K562 (cell line): ENCODE results near the gene LMTK2. TPM values are rescaled to one million over a fixed set of nuclear protein-coding genes. Genes with fewer than 3 reads are reported as not detected.

Experiments
- ATAC-seq: fragments of 200-7000 bp; cut with Tn5 transposase; 3 replicates; pipeline ENCODE4 v1.9.1; 2020; ENCODE audit warnings: moderate library complexity
- BruUV-seq: library from RNA; stranded (reverse); fragments of 400-500 nt; replicated peaks from 2 replicates; lab custom pipeline; 2021; lab: Mats Ljungman, UMichigan
- CTCF ChIA-PET: fragments of 300-600 bp; formaldehyde crosslinking; extraction: SDS; loops from one replicate; lab custom pipeline; 2021; ENCODE audit warnings: low intra/inter-chr PET ratio; lab: Yijun Ruan, JAX
- POLR2A ChIA-PET: fragments of 300-600, 350-650 bp; sonication (Branson Sonifier 250); formaldehyde crosslinking; extraction: SDS; loops from one replicate; lab custom pipeline; 2021; ENCODE audit warnings: antibody characterized with exemption, inconsistent platforms; lab: Yijun Ruan, JAX
- DNase-seq, 4 experiments: peaks; one replicate each; pipeline versions ENCODE4 v3.0.0 to v3.0.0-alpha.2; 2011 to 2018; ENCODE audit warnings: low spot score in 3 of 4, mixed read lengths in 3 of 4; ENCODE audit errors: extremely low read depth in 1 of 4
- FAIRE-seq: peaks from 2 replicates; lab custom pipeline; 2011; peaks lifted over from hg19 to GRCh38; lab: Jason Lieb, UNC
- H2AFZ ChIP-seq: 2 replicates; pipeline ENCODE4 v1.6.0; 2011; ENCODE audit warnings: low read depth, low read length, control low read depth, inconsistent platforms
- H3K27ac ChIP-seq: fragments of 200-600 bp; 3 replicates; pipeline ENCODE4 v1.8.0; 2011; ENCODE audit warnings: low read depth, mild to moderate bottlenecking, control low read depth, inconsistent platforms, low read length, moderate library complexity, mixed read lengths; ENCODE audit errors: extremely low read depth
- H3K27me3 ChIP-seq, 2 experiments: fragments of 300-600 bp in 1 of 2; 2 replicates in 1 of 2; 3 replicates in 1 of 2; pipeline versions ENCODE4 v1.6.0 to v1.8.0; 2011; ENCODE audit warnings: inconsistent platforms in 2 of 2, low read length in 2 of 2, mild to moderate bottlenecking in 1 of 2, mixed read lengths in 1 of 2, moderate library complexity in 1 of 2; ENCODE audit not compliant: control insufficient read depth in 2 of 2, insufficient read depth in 2 of 2
- H3K36me3 ChIP-seq: fragments of 300-600 bp; 3 replicates; pipeline ENCODE4 v1.8.0; 2011; ENCODE audit warnings: mild to moderate bottlenecking, low read length, inconsistent platforms; ENCODE audit not compliant: control insufficient read depth, insufficient read depth
- H3K4me1 ChIP-seq, 2 experiments: fragments of 200-600 bp in 1 of 2; replicated peaks in 1 of 2; 2 replicates in 1 of 2; 3 replicates in 1 of 2; pipeline versions ENCODE4 v1.5.1 to v1.8.0; 2011; ENCODE audit warnings: inconsistent platforms in 2 of 2, low read length in 2 of 2, mild to moderate bottlenecking in 1 of 2, mixed read lengths in 1 of 2, moderate library complexity in 1 of 2; ENCODE audit not compliant: control insufficient read depth in 2 of 2, insufficient read depth in 2 of 2
- H3K4me2 ChIP-seq: 2 replicates; pipeline ENCODE4 v1.6.1; 2011; ENCODE audit warnings: low read length, control low read depth, inconsistent platforms, mixed read lengths; ENCODE audit not compliant: insufficient read depth
- H3K4me3 ChIP-seq: fragments of 200-600 bp; sonication (generic), shearing (Covaris generic); 2 replicates; pipeline ENCODE4 v1.5.1; 2016; ENCODE audit warnings: control low read depth, inconsistent platforms
- H3K79me2 ChIP-seq: fragments of 200-600 bp; 3 replicates; pipeline ENCODE4 v1.8.0; 2011; ENCODE audit warnings: low read length, inconsistent platforms; ENCODE audit not compliant: control insufficient read depth, insufficient read depth
- H3K9ac ChIP-seq, 2 experiments: 2 replicates each; pipeline versions ENCODE4 v1.6.0 to v1.6.1; 2011; ENCODE audit warnings: low read depth in 2 of 2, low read length in 2 of 2, control low read depth in 1 of 2, inconsistent platforms in 1 of 2, mild to moderate bottlenecking in 1 of 2, mixed read lengths in 1 of 2; ENCODE audit not compliant: insufficient read depth in 1 of 2
- H3K9me1 ChIP-seq: one replicate; pipeline ENCODE4 v1.6.0; 2011; ENCODE audit warnings: inconsistent platforms, mild to moderate bottlenecking, low read length, moderate library complexity; ENCODE audit not compliant: control insufficient read depth, insufficient read depth
- H3K9me3 ChIP-seq: replicated peaks from 2 replicates; pipeline ENCODE4 v1.5.1; 2011; ENCODE audit warnings: low read depth, low read length, inconsistent platforms; ENCODE audit not compliant: control insufficient read depth, insufficient read depth
- H4K20me1 ChIP-seq: replicated peaks from 2 replicates; pipeline ENCODE4 v1.6.1; 2011; ENCODE audit warnings: low read length, inconsistent platforms, mixed read lengths; ENCODE audit not compliant: control insufficient read depth, insufficient read depth
- ATF6 ChIP-seq: sonication (generic); formaldehyde crosslinking; IDR thresholded peaks from 2 replicates; pipeline ENCODE4 v1.4.0; 2020; ENCODE audit warnings: mild to moderate bottlenecking, missing genetic modification reagents
- BRCA1 ChIP-seq, 2 experiments: fragments of 450-650 bp in 1 of 2; sonication (generic) in 1 of 2; formaldehyde crosslinking in 1 of 2; IDR thresholded peaks; 2 replicates each; pipeline versions ENCODE4 v1.5.0 to v1.6.1; 2017 to 2020; ENCODE audit warnings: mild to moderate bottlenecking in 1 of 2, missing genetic modification reagents in 1 of 2
- CXXC5 ChIP-seq: fragments of 250-450 bp; sonication (Bioruptor Pico); IDR thresholded peaks from 2 replicates; pipeline ENCODE4 v1.8.0; 2022; ENCODE audit warnings: inconsistent platforms, mild to moderate bottlenecking, moderate library complexity
- GTF2A2 ChIP-seq: IDR thresholded peaks from 2 replicates; pipeline ENCODE4 v1.6.1; 2016; ENCODE audit warnings: mild to moderate bottlenecking, missing genetic modification characterization, missing compliant biosample characterization
- HDAC6 ChIP-seq: IDR thresholded peaks from 2 replicates; pipeline ENCODE4 v1.6.1; 2012; ENCODE audit warnings: low read depth, mild to moderate bottlenecking, control low read depth, inconsistent platforms, low read length, moderate library complexity
- NR2C2 ChIP-seq, 2 experiments: fragments of 200-800 bp in 1 of 2; sonication (Bioruptor generic) in 1 of 2; sonication (generic) in 1 of 2; formaldehyde crosslinking in 1 of 2; IDR thresholded peaks; 2 replicates each; pipeline versions ENCODE4 v1.6.1 to v1.8.0; 2016 to 2022; ENCODE audit warnings: mild to moderate bottlenecking in 1 of 2, missing compliant biosample characterization in 1 of 2, missing genetic modification characterization in 1 of 2, missing genetic modification reagents in 1 of 2
- POLR2H ChIP-seq: IDR thresholded peaks from 2 replicates; pipeline ENCODE4 v1.6.1; 2016; ENCODE audit warnings: missing genetic modification characterization, low read depth, mild to moderate bottlenecking, control low read depth, missing compliant biosample characterization, moderate library complexity
- RBM17 ChIP-seq: fragments of 200-400 bp; formaldehyde crosslinking; IDR thresholded peaks from 2 replicates; pipeline ENCODE4 v1.6.1; 2017; ENCODE audit warnings: low read depth, mild to moderate bottlenecking, low read length, borderline replicate concordance
- TCF3 ChIP-seq: sonication (generic); formaldehyde crosslinking; IDR thresholded peaks from 2 replicates; pipeline ENCODE4 v1.4.0; 2020; ENCODE audit warnings: mild to moderate bottlenecking, missing genetic modification reagents
- ZNF197 ChIP-seq: fragments of 200-800 bp; sonication (Bioruptor generic); IDR thresholded peaks from 2 replicates; pipeline ENCODE4 v1.6.1; 2016; ENCODE audit warnings: low read depth, missing genetic modification characterization, missing compliant biosample characterization
- ZNF395 ChIP-seq: fragments of 200-800 bp; sonication (Bioruptor generic); IDR thresholded peaks from 2 replicates; pipeline ENCODE4 v1.6.1; 2017; ENCODE audit warnings: missing genetic modification characterization, missing compliant biosample characterization
- ZNF507 ChIP-seq: conservative IDR thresholded peaks from 2 replicates; pipeline ENCODE4 v1.6.1; 2017; ENCODE audit warnings: missing genetic modification characterization, missing compliant biosample characterization
- ZNF766 ChIP-seq: fragments of 200-800 bp; sonication (Bioruptor generic); conservative IDR thresholded peaks from 2 replicates; pipeline ENCODE4 v1.6.1; 2016; ENCODE audit warnings: missing genetic modification characterization, missing compliant biosample characterization
- ZNF785 ChIP-seq: fragments of 250-450 bp; sonication (Bioruptor Pico); IDR thresholded peaks from 2 replicates; pipeline ENCODE4 v1.4.0; 2020; ENCODE audit warnings: mild to moderate bottlenecking
- WGBS: fragments of 100-300 bp; shearing (Covaris generic); methylation state at CpG from one replicate; pipeline ENCODE4 v1.1.6; 2016; ENCODE audit warnings: low coverage, mixed read lengths; ENCODE audit not compliant: insufficient coverage; ENCODE audit errors: missing lambda C conversion rate; 5-methylcytosine and 5-hydroxymethylcytosine counted together
- in situ Hi-C: fragments of 300-500 bp; cut with MboI; formaldehyde crosslinking; loops from 4 replicates; pipeline ENCODE4 v1.15.0; 2018; ENCODE audit warnings: inconsistent platforms, mixed read lengths
- intact Hi-C: fragments of 100-400 bp; cut with micrococcal nuclease; formaldehyde crosslinking; loops from 2 replicates; pipeline ENCODE4 v1.14.2; 2022
- polyA plus RNA-seq, 8 experiments: library from polyadenylated mRNA; depleted of rRNA in 4 of 8; stranded (reverse) in 5 of 8; unstranded in 3 of 8; fragments of >200 nt; fragmentation: Nextera tagmentation in 2 of 8; fragmentation: Illumina TruSeq in 1 of 8; extraction: Ambion mirVana in 2 of 8; extraction: Trizol in 1 of 8; gene quantifications; 2 replicates each; pipeline versions ENCODE4 v1.2.1 to v1.2.3, GENCODE V29; 2011 to 2014; ENCODE audit warnings: inconsistent platforms in 1 of 8, missing spikeins in 1 of 8
- total RNA-seq, 7 experiments: library from RNA; depleted of rRNA in 6 of 7; stranded (reverse); fragments of >200 nt in 6 of 7; fragmentation: Illumina TruSeq in 2 of 7; extraction: Trizol in 2 of 7; gene quantifications; 2 replicates each; pipeline versions ENCODE4 v1.2.1 to v1.2.3, GENCODE V29; 2011 to 2021; ENCODE audit warnings: low replicate concordance in 1 of 7
- TF ChIP-seq, protein P1 (sequence below), 3 experiments: fragments of 200-800 bp in 1 of 3; sonication (Bioruptor generic) in 1 of 3; sonication (generic) in 1 of 3; formaldehyde crosslinking in 1 of 3; IDR thresholded peaks; 2 replicates each; pipeline versions ENCODE4 v1.6.1 to v1.8.0; 2016 to 2022; ENCODE audit warnings: mild to moderate bottlenecking in 2 of 3, missing compliant biosample characterization in 2 of 3, missing genetic modification characterization in 2 of 3, missing genetic modification reagents in 1 of 3

The LMTK2 gene
- total and polyA plus RNA-seq, 9 of the 15 experiments (the other 6 are each of a cell fraction or from before 2014, with no cell fraction given), result 0.78 to 16.4 (median 6.3) TPM

GRCh38 chr7:98175260-98175940 lies 68.7 kb downstream of the LMTK2 start (continued):
- TF ChIP-seq, protein P1, sequence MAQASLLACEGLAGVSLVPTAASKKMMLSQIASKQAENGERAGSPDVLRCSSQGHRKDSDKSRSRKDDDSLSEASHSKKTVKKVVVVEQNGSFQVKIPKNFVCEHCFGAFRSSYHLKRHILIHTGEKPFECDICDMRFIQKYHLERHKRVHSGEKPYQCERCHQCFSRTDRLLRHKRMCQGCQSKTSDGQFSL (CRISPR knock-in tag; IDR thresholded peaks at IDR 0.05), result no peak
- TF ChIP-seq, protein P1 (tag; IDR thresholded peaks at IDR 0.05), result no peak
- TF ChIP-seq TCF3 (peak; percentile 70), GTF2A2 (no peak), CXXC5 (CRISPR knock-in tag) (peak; percentile 69)

DNA sequence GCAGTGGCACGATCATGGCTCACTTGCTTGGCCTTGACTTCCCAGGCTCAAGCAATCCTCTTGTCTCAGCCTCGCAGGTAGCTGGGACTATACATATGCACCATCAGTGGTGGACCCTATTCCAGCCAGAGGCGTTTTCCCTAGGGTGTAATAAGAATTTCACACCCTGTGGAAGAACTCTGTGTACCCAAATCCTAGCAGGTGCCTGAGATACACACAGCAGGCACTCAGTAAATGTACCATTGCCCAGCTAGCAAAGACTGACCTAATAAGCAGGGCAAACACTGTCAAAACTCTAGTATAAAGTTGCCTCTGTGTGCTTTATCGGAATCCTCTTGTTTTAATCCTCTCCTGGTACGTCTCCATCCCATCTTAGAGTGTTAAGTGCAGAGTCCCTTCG lies 70.9 kb downstream of the LMTK2 start:
- no peak for ATAC-seq
- ChIA-PET CTCF (no interaction called here), POLR2A (interaction anchor here (1.0 kb wide), 1 partner anchor 9 kb away, joined by 3 read pairs; no protein-coding TSS in a partner anchor)
- Histone ChIP-seq H3K9me3 (no peaks in the 10 kb centered on the region), H4K20me1 (peaks cover 11% of the 10 kb centered on the region; the same call in 1 of the 2 replicates), H3K27me3 (no peaks in the 10 kb centered on the region), H3K4me3 (no peak overlapping the region), H3K4me2 (no peak overlapping the region), H3K27ac (no peak overlapping the region), H3K9me1 (peaks cover 13% of the 10 kb centered on the region), H3K36me3 (peaks cover 35% of the 10 kb centered on the region), H3K4me1 (peaks cover 12 to 14% of the 10 kb centered on the region in 2 experiments), H3K9ac (no peak overlapping the region), H3K79me2 (no peaks in the 10 kb centered on the region), H2AFZ (no peak overlapping the region)
- 77% methylated on average over 6 of the region's 6 CpGs for WGBS
- FAIRE-seq, result no peak
- intact Hi-C loops, result no loop called here
- in situ Hi-C loops, result no loop called here
- no peak for DNase-seq
- BruUV-seq, result no TSS peak
- TF ChIP-seq ZNF507 (tag) (no peak), NR2C2 (CRISPR knock-in tag; IDR thresholded peaks at IDR 0.05) (no peak), NR2C2 (tag; IDR thresholded peaks at IDR 0.05) (no peak), ZNF785 (CRISPR knock-in tag) (no peak), POLR2H (tag) (no peak), ATF6 (CRISPR knock-in tag) (no peak), ZNF197 (CRISPR knock-in tag) (no peak), RBM17 (no peak), HDAC6 (no peak), ZNF395 (CRISPR knock-in tag) (no peak), ZNF766 (no peak), BRCA1 (IDR thresholded peaks at IDR 0.05) (no peak), BRCA1 (CRISPR knock-in tag; IDR thresholded peaks at IDR 0.05) (no peak)
